GM06990 (cell line): ENCODE measurements around the gene ADAM12.

Experiments used
- DNase-seq: peaks from one replicate; pipeline ENCODE4 v3.0.0-alpha.2; 2011; ENCODE audit not compliant: insufficient read length; ENCODE audit errors: extremely low read depth
- H3K27me3 ChIP-seq: replicated peaks from 2 replicates; pipeline ENCODE4 v1.6.0; 2011; ENCODE audit warnings: low read length; ENCODE audit not compliant: control insufficient read depth, insufficient read depth
- H3K36me3 ChIP-seq: 2 replicates; pipeline ENCODE4 v1.5.1; 2011; ENCODE audit warnings: low read length; ENCODE audit not compliant: control insufficient read depth, insufficient read depth
- H3K4me3 ChIP-seq: replicated peaks from 2 replicates; pipeline ENCODE4 v1.5.1; 2011; ENCODE audit warnings: low read depth, mild to moderate bottlenecking, control low read depth, low read length
- TF ChIP-seq, protein P1 (sequence below): IDR thresholded peaks from 2 replicates; pipeline ENCODE4 v1.5.1; 2011; ENCODE audit warnings: low read length, control low read depth, mild to moderate bottlenecking, inconsistent platforms; ENCODE audit not compliant: insufficient read depth, poor library complexity, severe bottlenecking

Gene ADAM12

GRCh38 chr10:126117196-126117595 is 271.1 kb downstream of the ADAM12 start:
- TF ChIP-seq, protein P1, sequence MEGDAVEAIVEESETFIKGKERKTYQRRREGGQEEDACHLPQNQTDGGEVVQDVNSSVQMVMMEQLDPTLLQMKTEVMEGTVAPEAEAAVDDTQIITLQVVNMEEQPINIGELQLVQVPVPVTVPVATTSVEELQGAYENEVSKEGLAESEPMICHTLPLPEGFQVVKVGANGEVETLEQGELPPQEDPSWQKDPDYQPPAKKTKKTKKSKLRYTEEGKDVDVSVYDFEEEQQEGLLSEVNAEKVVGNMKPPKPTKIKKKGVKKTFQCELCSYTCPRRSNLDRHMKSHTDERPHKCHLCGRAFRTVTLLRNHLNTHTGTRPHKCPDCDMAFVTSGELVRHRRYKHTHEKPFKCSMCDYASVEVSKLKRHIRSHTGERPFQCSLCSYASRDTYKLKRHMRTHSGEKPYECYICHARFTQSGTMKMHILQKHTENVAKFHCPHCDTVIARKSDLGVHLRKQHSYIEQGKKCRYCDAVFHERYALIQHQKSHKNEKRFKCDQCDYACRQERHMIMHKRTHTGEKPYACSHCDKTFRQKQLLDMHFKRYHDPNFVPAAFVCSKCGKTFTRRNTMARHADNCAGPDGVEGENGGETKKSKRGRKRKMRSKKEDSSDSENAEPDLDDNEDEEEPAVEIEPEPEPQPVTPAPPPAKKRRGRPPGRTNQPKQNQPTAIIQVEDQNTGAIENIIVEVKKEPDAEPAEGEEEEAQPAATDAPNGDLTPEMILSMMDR = no peak
- Histone ChIP-seq H3K27me3 (no peaks in the 10 kb centered on the region), H3K36me3 (no peaks in the 10 kb centered on the region), H3K4me3 (no peak overlapping the region)
- DNase-seq = no peak

DNA sequence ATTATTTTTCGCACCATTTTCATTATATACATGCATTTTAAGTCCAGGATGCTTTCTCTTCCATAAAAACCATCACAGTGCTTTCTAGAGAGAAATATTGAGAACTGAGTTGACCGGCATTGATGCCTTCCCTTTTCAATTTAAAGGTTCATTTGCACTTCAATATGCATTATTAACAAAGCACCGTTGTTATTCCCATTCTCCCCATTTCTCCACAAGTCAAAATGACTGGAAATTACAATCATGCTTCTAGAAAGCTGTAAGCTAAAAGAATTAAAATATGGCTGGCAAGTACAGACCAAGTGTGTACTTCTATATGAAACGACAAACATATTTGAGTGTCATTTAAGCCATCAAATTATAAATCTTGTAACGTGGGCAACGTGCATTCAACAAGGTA is 272.4 kb downstream of the ADAM12 start:
- TF ChIP-seq, protein P1 = no peak
- H3K27me3 ChIP-seq = no peaks in the 10 kb centered on the region
- no peak overlapping the region for H3K4me3 ChIP-seq

DNA sequence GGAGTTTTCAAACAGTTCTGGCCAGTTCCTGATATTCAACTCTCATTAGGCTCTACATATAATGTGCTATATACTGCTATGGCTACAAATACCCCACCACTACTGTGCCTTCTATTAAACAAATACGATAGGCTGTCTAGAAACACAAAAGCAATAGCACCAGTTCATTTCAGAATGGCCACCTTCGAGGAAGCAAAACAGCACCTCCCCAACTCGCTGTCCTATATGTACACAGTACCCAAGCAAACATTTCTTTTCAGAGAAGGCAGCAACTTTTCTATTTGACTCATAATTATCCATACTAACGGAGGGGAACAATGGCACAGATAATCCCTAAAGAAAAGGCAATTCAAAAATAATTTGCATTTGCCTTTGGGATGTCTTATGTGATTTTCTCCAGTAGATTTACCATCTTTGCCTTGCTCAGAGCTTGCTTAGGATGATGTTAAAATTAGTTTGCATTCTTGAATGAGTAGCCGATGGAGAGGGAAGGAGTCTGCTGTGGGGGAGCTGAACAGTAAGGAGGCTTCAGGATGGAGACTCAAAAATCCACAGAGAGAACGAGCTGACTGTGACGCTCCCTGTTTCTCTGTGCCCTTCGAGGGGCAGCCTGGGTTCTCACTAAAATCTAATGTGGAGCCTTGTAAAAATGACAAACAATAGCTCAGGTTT is 273.3 kb downstream of the ADAM12 start:
- DNase-seq = no peak
- TF ChIP-seq, protein P1 = no peak
- Histone ChIP-seq H3K4me3 (no peak overlapping the region), H3K27me3 (no peaks in the 10 kb centered on the region), H3K36me3 (no peaks in the 10 kb centered on the region)

More for the DNA sequence above, 272.4 kb downstream of the ADAM12 start:
- no peaks in the 10 kb centered on the region for H3K36me3 ChIP-seq
- no peak for DNase-seq

DNA sequence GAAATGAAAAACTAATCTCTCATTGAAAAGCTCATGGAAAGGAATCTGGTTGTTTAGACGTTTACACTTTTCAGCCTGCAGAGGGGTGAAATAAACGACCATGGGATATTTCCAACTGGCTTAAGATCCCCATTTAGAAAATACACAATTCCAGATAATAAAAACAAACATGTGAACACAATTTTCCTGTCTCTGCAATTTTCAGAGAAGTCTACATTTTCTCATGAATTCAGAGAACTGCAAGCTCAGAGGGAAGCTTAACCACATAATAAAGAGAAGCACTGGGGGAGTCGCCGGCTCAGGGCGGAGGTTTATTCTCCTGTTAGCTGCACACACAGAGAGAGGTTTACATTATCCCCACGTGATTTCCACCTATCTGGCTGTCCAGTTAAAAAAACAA is 276.8 kb downstream of the ADAM12 start:
- DNase-seq = no peak
- H3K27me3 ChIP-seq = no peaks in the 10 kb centered on the region
- no peaks in the 10 kb centered on the region for H3K36me3 ChIP-seq
- TF ChIP-seq, protein P1 = no peak
- no peak overlapping the region for H3K4me3 ChIP-seq

DNA sequence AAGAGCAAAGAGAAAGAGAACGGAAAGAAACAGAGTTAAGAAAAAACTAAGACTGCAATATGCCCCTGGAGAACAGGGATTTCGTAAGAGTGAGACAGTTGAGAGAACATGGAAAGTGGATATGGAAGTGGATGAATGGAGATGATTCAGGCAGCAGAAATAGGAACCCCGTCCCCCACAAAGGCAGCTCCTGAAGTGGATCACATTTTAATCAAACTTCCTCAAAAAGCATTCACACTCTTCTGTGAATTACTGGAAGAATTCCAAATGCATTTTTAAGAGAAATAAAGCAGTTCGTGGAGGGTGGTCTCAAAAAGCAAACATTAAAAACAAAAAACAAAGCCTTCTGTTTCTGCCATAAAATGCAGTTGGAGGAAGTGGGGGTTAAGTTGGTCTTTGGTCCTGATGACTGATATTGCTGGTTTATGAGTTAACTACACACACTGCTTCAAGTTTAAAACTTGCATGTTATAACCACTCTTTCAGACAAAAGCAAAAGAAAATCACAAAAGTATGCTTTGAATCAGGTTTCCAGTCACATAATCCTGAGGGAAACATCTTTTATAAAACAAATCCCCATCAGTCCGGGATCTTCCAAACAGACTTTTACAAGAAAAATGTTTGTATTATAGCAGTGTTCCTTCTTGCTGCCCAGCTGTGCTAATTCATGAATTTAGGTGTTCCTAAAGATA is 277.6 kb downstream of the ADAM12 start:
- DNase-seq = no peak
- Histone ChIP-seq H3K36me3 (no peaks in the 10 kb centered on the region), H3K27me3 (no peaks in the 10 kb centered on the region), H3K4me3 (no peak overlapping the region)
- TF ChIP-seq, protein P1 = no peak
